Activated CD4-positive, alpha-beta T cell treated with anti-CD3 and anti-CD28 coated beads, Interleukin-2, amount 10 ng/mL, durations not matched to agents 7 days and 5 days (primary cell): ENCODE data around the gene ANO6. TPM values are rescaled to one million over a fixed set of nuclear protein-coding genes. Genes with fewer than 3 reads are reported as not detected.
A peak's percentile ranks its signal among the peaks of the same experiment; 100 is the strongest.
"Not testable (repeated sequence)": the region's sequence is repeated elsewhere in the genome, so short reads cannot be mapped to it uniquely, and the experiment has no call there.

Experiments
- CTCF ChIA-PET: fragments of 350-600 bp; sonication (Branson Sonifier 250); formaldehyde crosslinking; loops from one replicate; lab custom pipeline; 2021; ENCODE audit warnings: antibody characterized with exemption; lab: Charles Lee
- POLR2A ChIA-PET: fragments of 350-600 bp; sonication (Branson Sonifier 250); formaldehyde crosslinking; loops from one replicate; lab custom pipeline; 2021; ENCODE audit warnings: antibody characterized with exemption; lab: Charles Lee
- DNase-seq: peaks from one replicate; pipeline ENCODE4 v3.0.0-alpha.2; 2020
- H3K27ac Mint-ChIP-seq: one replicate; pipeline ENCODE4 v1.8.0; 2021; ENCODE audit warnings: mild to moderate bottlenecking, moderate library complexity, mixed read lengths
- H3K27me3 Mint-ChIP-seq: one replicate; pipeline ENCODE4 v1.8.0; 2021; ENCODE audit warnings: mixed read lengths
- H3K36me3 Mint-ChIP-seq: one replicate; pipeline ENCODE4 v1.8.0; 2021; ENCODE audit warnings: low read depth, mixed read lengths
- H3K4me1 Mint-ChIP-seq: one replicate; pipeline ENCODE4 v1.8.0; 2021; ENCODE audit warnings: mixed read lengths
- H3K4me3 Mint-ChIP-seq: one replicate; pipeline ENCODE4 v1.8.0; 2021; ENCODE audit warnings: mild to moderate bottlenecking, moderate library complexity, mixed read lengths
- H3K9me3 Mint-ChIP-seq: one replicate; pipeline ENCODE4 v1.8.0; 2021; ENCODE audit warnings: mixed read lengths
- total RNA-seq, 2 experiments: library from RNA; stranded (reverse); gene quantifications; one replicate each; pipeline ENCODE4 v1.2.3, GENCODE V29; 2021

Gene ANO6
- total RNA-seq, 2 experiments from 2014 or later = 27.3 to 32.0 TPM

DNA sequence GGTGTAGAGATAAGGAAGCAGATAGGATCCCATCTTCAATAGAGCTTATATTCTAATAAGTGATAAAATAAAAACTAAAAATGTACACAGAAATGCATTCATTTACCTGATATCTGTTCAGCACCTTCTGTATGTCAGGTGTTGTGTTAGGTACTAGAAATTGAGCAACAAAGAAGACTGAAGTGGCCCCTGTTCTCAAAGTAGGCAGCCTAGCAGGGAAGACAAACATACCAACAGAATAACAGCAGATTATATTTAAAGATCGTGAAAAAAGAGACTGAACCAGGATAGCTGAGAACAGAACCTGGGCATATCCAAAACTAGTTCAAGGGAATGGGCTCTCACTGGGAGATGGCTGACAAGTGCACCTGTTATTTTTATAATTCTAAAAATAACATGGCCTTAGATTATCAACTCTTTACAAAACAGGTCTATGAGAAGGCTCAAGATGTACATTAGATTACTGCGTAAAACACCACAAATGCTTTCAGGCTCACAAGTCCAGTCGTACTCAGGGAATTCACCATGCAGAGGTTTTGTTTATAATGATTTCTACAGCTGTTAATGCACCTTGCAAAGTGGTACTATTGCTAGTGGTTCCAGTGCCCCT, 16.4 kb downstream of the ANO6 start:
- Mint-ChIP-seq H3K4me1 (peaks cover 39% of the 10 kb centered on the region), H3K4me3 (no peak overlapping the region), H3K27me3 (no peaks in the 10 kb centered on the region), H3K9me3 (peaks cover 2% of the 10 kb centered on the region), H3K36me3 (peaks cover 23% of the 10 kb centered on the region), H3K27ac (peak overlapping the region; percentile 14)
- ChIA-PET CTCF (interaction anchor here (0.7 kb wide), 1 partner anchor 17 kb away, joined by 3 read pairs; no protein-coding TSS in a partner anchor), POLR2A (no interaction called here)
- DNase-seq = no peak

GRCh38 chr12:45232756-45233372, 17.0 kb downstream of the ANO6 start:
- CTCF ChIA-PET = interaction anchor here (0.7 kb wide), 1 partner anchor 18 kb away, joined by 3 read pairs; no protein-coding TSS in a partner anchor
- Mint-ChIP-seq H3K4me1 (peaks cover 36% of the 10 kb centered on the region), H3K27ac (no peak overlapping the region), H3K9me3 (peaks cover 2% of the 10 kb centered on the region), H3K36me3 (peaks cover 24% of the 10 kb centered on the region), H3K27me3 (no peaks in the 10 kb centered on the region), H3K4me3 (no peak overlapping the region)
- POLR2A ChIA-PET = no interaction called here
- DNase-seq = no peak

DNA sequence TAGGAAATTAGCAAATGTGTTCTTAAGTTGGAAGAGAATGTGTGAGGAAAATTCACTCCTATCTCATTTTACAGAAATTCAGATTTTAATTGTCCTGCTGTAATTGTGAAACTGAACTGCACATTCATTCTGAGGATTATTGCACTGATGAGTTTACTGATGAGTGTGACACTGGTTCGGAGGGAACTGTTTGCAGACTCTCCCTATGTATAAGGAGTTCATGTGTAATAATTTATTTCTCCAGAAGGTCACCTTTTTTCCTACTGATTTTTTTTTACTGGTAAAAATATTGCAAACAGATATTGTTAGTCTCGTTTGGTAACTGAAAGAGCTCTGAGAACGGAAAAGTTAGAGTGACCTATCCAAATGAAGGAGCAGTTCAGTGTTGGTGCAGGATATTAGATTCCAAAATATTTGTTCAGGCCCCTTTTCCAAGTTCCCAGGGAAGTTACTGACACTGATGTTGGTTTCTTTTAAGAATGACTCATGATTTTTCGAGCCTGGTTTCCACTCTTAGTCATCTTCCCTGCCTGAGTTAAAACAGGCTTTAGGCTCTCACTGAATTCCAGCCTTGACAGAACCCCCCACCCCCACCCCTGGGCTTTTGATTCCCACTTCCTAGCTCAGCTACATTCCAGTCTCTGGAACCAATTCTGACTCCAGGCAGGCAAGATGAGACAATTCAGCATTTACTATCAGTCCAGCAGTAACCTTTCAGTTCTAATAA, 18.4 kb downstream of the ANO6 start:
- Mint-ChIP-seq H3K27me3 (no peaks in the 10 kb centered on the region), H3K27ac (peak overlapping the region; percentile 57), H3K36me3 (peaks cover 23% of the 10 kb centered on the region), H3K4me3 (no peak overlapping the region), H3K9me3 (peaks cover 6% of the 10 kb centered on the region), H3K4me1 (peaks cover 36% of the 10 kb centered on the region)
- POLR2A ChIA-PET = no interaction called here
- CTCF ChIA-PET = interaction anchor here (0.5 to 0.6 kb wide), 2 partner anchors 714 to 720 kb away, joined by 4 to 5 read pairs; no protein-coding TSS in a partner anchor
- no peak for DNase-seq

DNA sequence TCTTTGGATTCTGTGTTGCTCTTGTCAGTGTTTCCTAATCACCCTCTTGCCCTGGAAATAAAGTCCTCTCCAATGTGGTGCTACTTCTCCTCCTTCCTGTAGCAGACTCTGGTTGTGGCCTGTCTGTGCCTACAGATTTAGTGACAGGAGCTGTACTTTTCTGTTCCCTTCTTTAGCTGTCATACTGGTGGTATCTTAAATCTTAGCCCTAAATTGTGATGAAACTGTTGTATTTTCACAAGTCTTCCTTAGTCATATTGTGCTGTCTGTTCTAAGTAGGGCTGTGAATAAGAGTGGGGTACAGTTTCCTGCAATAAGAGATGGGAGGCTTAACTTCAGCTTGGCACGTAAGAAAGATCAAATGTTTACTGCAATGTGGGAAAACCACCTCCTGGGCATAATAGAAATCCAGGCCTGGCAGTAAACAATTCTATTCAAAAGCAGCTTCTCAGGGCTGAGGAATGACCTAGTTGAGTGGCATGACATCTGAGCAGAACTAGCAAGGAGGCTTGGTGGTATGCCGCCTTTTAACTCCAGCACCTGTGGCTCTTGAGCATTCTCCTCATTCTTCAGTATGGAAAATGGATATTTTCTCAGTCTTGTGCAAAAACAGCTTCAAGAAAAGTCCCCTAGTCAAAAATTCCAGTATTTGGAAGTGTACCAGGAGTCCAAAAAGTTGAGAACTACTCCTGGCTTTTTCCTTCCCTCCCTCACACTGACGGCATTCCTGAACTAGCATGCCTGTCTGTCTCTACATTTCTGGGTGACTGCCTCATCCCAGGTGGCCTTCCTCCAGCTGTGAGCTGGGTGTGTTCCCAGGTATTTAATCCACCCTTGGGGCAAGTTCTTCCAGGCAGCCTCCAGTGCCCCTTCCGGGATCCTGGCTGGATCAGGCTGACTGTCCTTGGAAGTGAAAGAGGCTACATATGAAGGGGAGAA, 19.5 kb downstream of the ANO6 start:
- POLR2A ChIA-PET = no interaction called here
- Mint-ChIP-seq H3K4me1 (peaks cover 36% of the 10 kb centered on the region), H3K36me3 (peaks cover 19% of the 10 kb centered on the region), H3K27ac (no peak overlapping the region), H3K4me3 (no peak overlapping the region), H3K27me3 (no peaks in the 10 kb centered on the region), H3K9me3 (peaks cover 6% of the 10 kb centered on the region)
- DNase-seq = no peak
- CTCF ChIA-PET = interaction anchor here (0.5 kb wide), 1 partner anchor 719 kb away, joined by 5 read pairs; no protein-coding TSS in a partner anchor

DNA sequence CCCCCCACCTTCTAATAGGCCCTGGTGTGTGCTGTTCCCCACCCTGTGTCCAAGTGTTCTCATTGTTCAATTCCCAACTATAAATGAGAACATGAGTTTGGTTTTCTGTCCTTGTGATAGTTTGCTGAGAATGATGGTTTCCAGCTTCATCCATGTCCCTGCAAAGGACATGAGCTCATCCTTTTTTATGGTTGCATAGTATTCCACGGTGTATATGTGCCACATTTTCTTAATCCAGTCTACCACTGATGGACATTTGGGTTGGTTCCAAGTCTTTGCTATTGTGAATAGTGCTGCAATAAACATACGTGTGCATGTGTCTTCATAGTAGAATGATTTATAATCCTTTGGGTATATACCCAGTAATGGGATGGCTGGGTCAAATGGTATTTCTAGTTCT, 20.5 kb downstream of the ANO6 start:
- H3K9me3 Mint-ChIP-seq, CTCF ChIA-PET: not testable (repeated sequence)
- peaks cover 36% of the 10 kb centered on the region for H3K4me1 Mint-ChIP-seq

DNA sequence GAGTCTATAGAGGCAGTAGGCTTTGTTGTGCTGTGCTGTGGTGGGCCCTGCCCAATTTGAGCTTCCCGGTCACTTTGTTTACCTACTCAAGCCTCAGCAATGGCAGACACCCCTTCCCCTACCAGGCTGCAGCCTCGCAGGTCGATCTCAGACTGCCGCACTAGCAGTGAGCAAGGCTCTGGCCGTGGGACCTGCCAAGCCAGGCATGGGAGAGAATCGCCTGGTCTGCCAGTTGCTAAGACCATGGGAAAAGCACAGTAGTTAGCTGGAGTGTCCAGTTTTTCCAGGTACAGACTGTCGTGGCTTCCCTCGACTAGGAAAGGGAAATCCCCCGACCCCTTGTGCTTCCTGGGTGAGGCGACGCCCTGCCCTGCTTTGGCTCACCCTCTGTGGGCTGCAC, 26.3 kb downstream of the ANO6 start:
- CTCF ChIA-PET = interaction anchor here (0.6 kb wide), 1 partner anchor 364 kb away, joined by 3 read pairs; no protein-coding TSS in a partner anchor
- peaks cover 3% of the 10 kb centered on the region for H3K9me3 Mint-ChIP-seq

More for the DNA sequence above, 20.5 kb downstream of the ANO6 start:
- H3K4me3 Mint-ChIP-seq, DNase-seq, H3K27me3 Mint-ChIP-seq, POLR2A ChIA-PET, H3K27ac Mint-ChIP-seq: not testable (repeated sequence)
- peaks cover 21% of the 10 kb centered on the region for H3K36me3 Mint-ChIP-seq

DNA sequence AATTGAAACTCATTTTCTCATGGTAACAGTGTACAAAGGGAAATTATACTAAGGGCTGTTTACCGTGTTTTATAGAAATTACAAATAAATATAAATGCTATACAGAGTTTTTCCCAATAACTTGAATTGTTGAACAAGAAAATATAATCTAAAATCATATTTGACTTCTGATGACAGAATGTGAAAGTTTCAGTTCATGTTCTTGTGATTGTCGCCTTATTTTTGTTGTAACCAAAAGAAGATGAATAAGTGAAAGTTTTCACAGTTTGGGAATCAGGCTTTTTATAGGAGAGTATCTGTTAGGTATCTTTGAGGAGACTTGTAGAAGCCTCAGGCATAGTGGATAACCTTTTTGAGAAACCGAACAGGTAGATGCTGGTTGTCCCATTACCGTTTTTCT, 28.1 kb downstream of the ANO6 start:
- peaks cover 3% of the 10 kb centered on the region for H3K9me3 Mint-ChIP-seq
- no peaks in the 10 kb centered on the region for H3K27me3 Mint-ChIP-seq
- peaks cover 10% of the 10 kb centered on the region for H3K36me3 Mint-ChIP-seq
- CTCF ChIA-PET = no interaction called here
- peaks cover 14% of the 10 kb centered on the region for H3K4me1 Mint-ChIP-seq
- no peak for DNase-seq
- POLR2A ChIA-PET = no interaction called here
- no peak overlapping the region for H3K27ac Mint-ChIP-seq
- no peak overlapping the region for H3K4me3 Mint-ChIP-seq

More for the DNA sequence above, 26.3 kb downstream of the ANO6 start:
- POLR2A ChIA-PET = no interaction called here
- DNase-seq = no peak
- H3K36me3 Mint-ChIP-seq = peaks cover 13% of the 10 kb centered on the region
- no peak overlapping the region for H3K4me3 Mint-ChIP-seq
- H3K4me1 Mint-ChIP-seq = peaks cover 14% of the 10 kb centered on the region
- no peaks in the 10 kb centered on the region for H3K27me3 Mint-ChIP-seq
- H3K27ac Mint-ChIP-seq = no peak overlapping the region

DNA sequence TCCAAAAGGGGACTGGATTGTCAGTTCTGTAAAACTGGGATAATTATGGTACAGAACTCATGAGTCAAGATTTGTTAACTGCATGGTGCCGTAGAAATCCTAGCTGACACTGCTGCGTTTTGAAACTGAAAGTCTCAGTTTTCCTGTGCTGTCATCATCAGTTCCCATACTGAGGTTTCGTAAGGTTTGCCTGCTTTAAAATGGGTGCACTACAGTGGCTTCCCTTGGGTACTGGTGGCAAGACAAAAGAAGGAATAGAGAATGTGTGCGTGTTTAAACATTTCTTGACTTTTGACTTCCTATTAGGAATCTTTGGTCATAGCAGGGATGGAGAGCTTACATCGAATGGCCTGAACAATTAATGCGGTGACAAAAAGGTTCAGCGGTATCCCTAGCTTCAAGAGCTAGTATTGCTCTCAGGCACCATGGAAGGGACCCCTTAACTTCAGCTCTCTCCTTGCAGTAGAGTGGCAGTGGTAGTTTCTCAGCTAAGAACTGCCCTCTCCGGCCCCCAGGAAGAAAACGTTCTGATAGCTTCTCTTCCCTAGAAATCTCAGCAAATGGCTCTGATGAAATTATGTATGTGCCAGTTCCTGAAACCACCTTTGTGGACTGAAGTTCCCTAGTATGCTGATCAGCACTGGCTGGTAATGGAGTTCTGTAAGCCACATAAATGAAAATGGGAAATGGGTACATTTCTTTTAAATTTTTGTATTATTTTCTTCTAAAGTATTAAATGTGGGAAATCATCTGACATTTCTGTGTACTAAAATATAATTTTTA, 28.9 kb downstream of the ANO6 start:
- no peak overlapping the region for H3K27ac Mint-ChIP-seq
- POLR2A ChIA-PET = no interaction called here

GRCh38 chr12:45246236-45246635, 30.3 kb downstream of the ANO6 start:
- POLR2A ChIA-PET = no interaction called here
- DNase-seq = no peak
- no peak overlapping the region for H3K27ac Mint-ChIP-seq
- H3K9me3 Mint-ChIP-seq = no peaks in the 10 kb centered on the region
- no peak overlapping the region for H3K4me3 Mint-ChIP-seq
- CTCF ChIA-PET = interaction anchor here (0.7 kb wide), 1 partner anchor 17 kb away, joined by 3 read pairs; no protein-coding TSS in a partner anchor
- H3K27me3 Mint-ChIP-seq = no peaks in the 10 kb centered on the region
- H3K4me1 Mint-ChIP-seq = peaks cover 14% of the 10 kb centered on the region
- peaks cover 9% of the 10 kb centered on the region for H3K36me3 Mint-ChIP-seq

More for the DNA sequence above, 28.9 kb downstream of the ANO6 start:
- DNase-seq = no peak
- Mint-ChIP-seq H3K9me3 (no peaks in the 10 kb centered on the region), H3K27me3 (no peaks in the 10 kb centered on the region), H3K36me3 (peaks cover 10% of the 10 kb centered on the region), H3K4me3 (no peak overlapping the region), H3K4me1 (peaks cover 14% of the 10 kb centered on the region)
- CTCF ChIA-PET = no interaction called here

- Mint-ChIP-seq H3K9me3 (no peaks in the 10 kb centered on the region), H3K4me1 (peaks cover 11% of the 10 kb centered on the region)
- POLR2A ChIA-PET = no interaction called here
Measured at GRCh38 chr12:45247589-45247988, 31.7 kb downstream of the ANO6 start.

DNA sequence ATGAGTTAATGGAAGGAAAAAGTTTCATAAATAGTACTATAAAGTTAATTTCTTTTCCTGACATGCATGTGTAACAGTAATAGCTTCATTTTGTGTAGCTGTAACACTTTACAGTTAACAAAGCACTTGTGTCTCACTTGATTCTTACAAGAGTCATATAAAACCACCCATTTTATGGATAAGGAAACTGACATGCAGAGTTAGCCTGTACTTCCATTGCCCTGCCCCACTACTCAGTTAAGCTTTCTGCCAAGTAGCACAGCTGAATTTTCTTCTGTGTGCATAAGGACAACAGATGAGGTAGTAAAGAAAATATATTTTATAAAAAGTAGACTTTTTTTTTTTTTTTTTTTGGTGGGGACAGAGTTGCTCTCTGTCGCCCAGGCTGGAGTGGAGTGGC, 32.2 kb downstream of the ANO6 start:
- Mint-ChIP-seq H3K4me3 (no peak overlapping the region), H3K36me3 (no peaks in the 10 kb centered on the region), H3K27ac (no peak overlapping the region), H3K27me3 (no peaks in the 10 kb centered on the region), H3K9me3 (no peaks in the 10 kb centered on the region), H3K4me1 (peaks cover 11% of the 10 kb centered on the region)
- POLR2A ChIA-PET = no interaction called here
- DNase-seq = no peak
- CTCF ChIA-PET = interaction anchor here (0.6 kb wide), 1 partner anchor 388 kb away, joined by 3 read pairs; no protein-coding TSS in a partner anchor

More at GRCh38 chr12:45247589-45247988, 31.7 kb downstream of the ANO6 start:
- no peak for DNase-seq
- no peak overlapping the region for H3K27ac Mint-ChIP-seq
- no peak overlapping the region for H3K4me3 Mint-ChIP-seq
- H3K27me3 Mint-ChIP-seq = no peaks in the 10 kb centered on the region
- CTCF ChIA-PET = interaction anchor here (0.6 kb wide), 1 partner anchor 388 kb away, joined by 3 read pairs; no protein-coding TSS in a partner anchor
- no peaks in the 10 kb centered on the region for H3K36me3 Mint-ChIP-seq
